Suprapubic skin (tissue), 4 donors: ENCODE results near the gene NOSIP. TPM values are rescaled to one million over a fixed set of nuclear protein-coding genes. Genes with fewer than 3 reads are reported as not detected.
A peak's percentile ranks its signal among the peaks of the same experiment; 100 is the strongest.

ENCODE experiments used
- DNase-seq, 2 donors: peaks; one replicate each; pipeline ENCODE4 v3.0.0-alpha.2; 2019; ENCODE audit warnings: low spot score in 2 of 2
- H3K27ac ChIP-seq: fragments of 200-600 bp; sonication (generic); one replicate; pipeline ENCODE4 v1.5.1; 2019
- H3K27me3 ChIP-seq: fragments of 200-600 bp; sonication (generic); one replicate; pipeline ENCODE4 v1.5.1; 2019
- H3K36me3 ChIP-seq: fragments of 200-600 bp; sonication (generic); one replicate; pipeline ENCODE4 v1.5.1; 2019
- H3K4me1 ChIP-seq: fragments of 200-600 bp; sonication (generic); one replicate; pipeline ENCODE4 v1.5.1; 2019
- H3K4me3 ChIP-seq: fragments of 200-600 bp; sonication (generic); one replicate; pipeline ENCODE4 v1.5.1; 2019; ENCODE audit warnings: mild to moderate bottlenecking
- H3K9me3 ChIP-seq: fragments of 200-600 bp; sonication (generic); one replicate; pipeline ENCODE4 v1.5.1; 2019
- CTCF ChIP-seq, 2 donors: fragments of 200-600 bp in 1 of 2; fragments of 450-650 bp in 1 of 2; sonication (generic) in 1 of 2; IDR thresholded peaks; one replicate each; pipeline ENCODE4 v1.5.1; 2016 to 2019; ENCODE audit warnings: antibody characterized with exemption in 2 of 2, mild to moderate bottlenecking in 1 of 2, moderate library complexity in 1 of 2
- EP300 ChIP-seq: sonication (generic); formaldehyde crosslinking; IDR thresholded peaks from one replicate; pipeline ENCODE4 v1.6.1; 2017; ENCODE audit warnings: antibody characterized with exemption
- POLR2A ChIP-seq, 2 donors: fragments of 450-650 bp; IDR thresholded peaks; one replicate each; pipeline ENCODE4 v1.6.1; 2017; ENCODE audit warnings: antibody characterized with exemption in 2 of 2, mild to moderate bottlenecking in 2 of 2, moderate library complexity in 2 of 2
- POLR2AphosphoS5 ChIP-seq, 3 donors: sonication (generic); formaldehyde crosslinking; IDR thresholded peaks; one replicate each; pipeline ENCODE4 v1.6.1; 2017; ENCODE audit warnings: antibody characterized with exemption in 3 of 3
- WGBS: methylation state at CpG from one replicate; pipeline ENCODE4 v1.1.5; 2018; 5-methylcytosine and 5-hydroxymethylcytosine counted together
- total RNA-seq, 4 donors: library from RNA; depleted of rRNA; stranded (reverse); fragments of >200 nt; gene quantifications; one replicate each; pipeline ENCODE4 v1.1.0, GENCODE V29; 2016

The NOSIP gene
- total RNA-seq, 4 donors from 2014 or later: 42.5 to 85.6 (median 68.9) TPM

GRCh38 chr19:49587227-49587626 is 6.9 kb upstream of the NOSIP start:
- H3K27ac ChIP-seq: no peak overlapping the region
- WGBS: 71% methylated on average over 8 of the region's 8 CpGs
- H3K4me3 ChIP-seq: no peak overlapping the region
- H3K9me3 ChIP-seq: no peaks in the 10 kb centered on the region
- H3K4me1 ChIP-seq: peaks cover 15% of the 10 kb centered on the region
- no peaks in the 10 kb centered on the region for H3K27me3 ChIP-seq
- DNase-seq: no peak
- TF ChIP-seq POLR2AphosphoS5 (IDR thresholded peaks at IDR 0.05): no peak
- no peak for TF ChIP-seq CTCF (IDR thresholded peaks at IDR 0.05)
- TF ChIP-seq POLR2A (IDR thresholded peaks at IDR 0.05): no peak
- no peak for TF ChIP-seq EP300
- no peaks in the 10 kb centered on the region for H3K36me3 ChIP-seq

- WGBS: 65% methylated on average over 2 of the region's 8 CpGs
- H3K4me3 ChIP-seq: no peak overlapping the region
- no peak for DNase-seq
- no peaks in the 10 kb centered on the region for H3K27me3 ChIP-seq
- peaks cover 12% of the 10 kb centered on the region for H3K4me1 ChIP-seq
- no peak overlapping the region for H3K27ac ChIP-seq
- no peak for TF ChIP-seq CTCF (IDR thresholded peaks at IDR 0.05)
- no peak for TF ChIP-seq EP300
- no peak for TF ChIP-seq POLR2AphosphoS5 (IDR thresholded peaks at IDR 0.05)
- no peak for TF ChIP-seq POLR2A (IDR thresholded peaks at IDR 0.05)
- H3K36me3 ChIP-seq: no peaks in the 10 kb centered on the region
- H3K9me3 ChIP-seq: no peaks in the 10 kb centered on the region
These were observed 4.7 kb upstream of the NOSIP start for GRCh38 chr19:49585023-49585422.

- H3K9me3 ChIP-seq: no peaks in the 10 kb centered on the region
- no peak for DNase-seq
- TF ChIP-seq EP300 (no peak), POLR2AphosphoS5 (IDR thresholded peaks at IDR 0.05) (no peak), POLR2A (IDR thresholded peaks at IDR 0.05) (no peak), CTCF (IDR thresholded peaks at IDR 0.05) (no peak)
- H3K4me3 ChIP-seq: no peak overlapping the region
- no peak overlapping the region for H3K27ac ChIP-seq
- H3K4me1 ChIP-seq: peaks cover 23% of the 10 kb centered on the region
- H3K27me3 ChIP-seq: no peaks in the 10 kb centered on the region
- no peaks in the 10 kb centered on the region for H3K36me3 ChIP-seq
- WGBS: 23% methylated on average over 2 of the region's 2 CpGs
These were observed 2.9 kb upstream of the NOSIP start for GRCh38 chr19:49583239-49583638.

GRCh38 chr19:49581007-49581508 is 702 bp upstream of the NOSIP start, which contains the start of gene PRRG2:
PRRG2 (plus strand) TSS chr19:49581316; CDS start chr19:49583220, 1,904 bp downstream.
- Histone ChIP-seq H3K4me1 (peaks cover 28% of the 10 kb centered on the region), H3K4me3 (peak within 1 kb of the TSS; percentile 64), H3K27me3 (no peaks in the 10 kb centered on the region), H3K36me3 (peaks cover 5% of the 10 kb centered on the region), H3K9me3 (no peaks in the 10 kb centered on the region), H3K27ac (peak within 1 kb of the TSS; percentile 75)
- peak in 1 of 2 donors; percentile 70 for DNase-seq
- WGBS: 21% methylated on average over 14 of the region's 15 CpGs
- TF ChIP-seq POLR2AphosphoS5 (IDR thresholded peaks at IDR 0.05): no peak
- TF ChIP-seq CTCF (IDR thresholded peaks at IDR 0.05): no peak
- no peak for TF ChIP-seq POLR2A (IDR thresholded peaks at IDR 0.05)
- TF ChIP-seq EP300: no peak

GRCh38 chr19:49579947-49580263 is 451 bp downstream of the NOSIP start:
- peaks cover 10% of the 10 kb centered on the region for H3K36me3 ChIP-seq
- WGBS: 2% methylated on average over 8 of the region's 8 CpGs
- H3K4me1 ChIP-seq: peaks cover 28% of the 10 kb centered on the region
- H3K9me3 ChIP-seq: no peaks in the 10 kb centered on the region
- no peak for TF ChIP-seq POLR2A (IDR thresholded peaks at IDR 0.05)
- peak overlapping the region; percentile 64 for H3K4me3 ChIP-seq
- H3K27ac ChIP-seq: peak overlapping the region; percentile 75
- DNase-seq: no peak
- H3K27me3 ChIP-seq: no peaks in the 10 kb centered on the region

- DNase-seq: no peak
- H3K9me3 ChIP-seq: no peaks in the 10 kb centered on the region
- no peaks in the 10 kb centered on the region for H3K27me3 ChIP-seq
- peak overlapping the region; percentile 64 for H3K4me3 ChIP-seq
- TF ChIP-seq POLR2A (IDR thresholded peaks at IDR 0.05) (no peak), POLR2AphosphoS5 (IDR thresholded peaks at IDR 0.05) (no peak), CTCF (IDR thresholded peaks at IDR 0.05) (no peak), EP300 (no peak)
- WGBS: 76% methylated on average over 4 of the region's 4 CpGs
- no peak overlapping the region for H3K27ac ChIP-seq
- peaks cover 14% of the 10 kb centered on the region for H3K36me3 ChIP-seq
- H3K4me1 ChIP-seq: peaks cover 28% of the 10 kb centered on the region
These were observed 1.2 kb downstream of the NOSIP start for GRCh38 chr19:49579193-49579592.
